NCI-H1417 (cell line): ENCODE data around the gene AXIN1.
"Not testable (repeated sequence)": the region's sequence is repeated elsewhere in the genome, so short reads cannot be mapped to it uniquely, and the experiment has no call there.

ENCODE experiments used
- DNase-seq, 3 experiments: peaks; one replicate each; lab custom pipeline; 2025; lab: John Stamatoyannopoulos, UW

Gene AXIN1

DNA sequence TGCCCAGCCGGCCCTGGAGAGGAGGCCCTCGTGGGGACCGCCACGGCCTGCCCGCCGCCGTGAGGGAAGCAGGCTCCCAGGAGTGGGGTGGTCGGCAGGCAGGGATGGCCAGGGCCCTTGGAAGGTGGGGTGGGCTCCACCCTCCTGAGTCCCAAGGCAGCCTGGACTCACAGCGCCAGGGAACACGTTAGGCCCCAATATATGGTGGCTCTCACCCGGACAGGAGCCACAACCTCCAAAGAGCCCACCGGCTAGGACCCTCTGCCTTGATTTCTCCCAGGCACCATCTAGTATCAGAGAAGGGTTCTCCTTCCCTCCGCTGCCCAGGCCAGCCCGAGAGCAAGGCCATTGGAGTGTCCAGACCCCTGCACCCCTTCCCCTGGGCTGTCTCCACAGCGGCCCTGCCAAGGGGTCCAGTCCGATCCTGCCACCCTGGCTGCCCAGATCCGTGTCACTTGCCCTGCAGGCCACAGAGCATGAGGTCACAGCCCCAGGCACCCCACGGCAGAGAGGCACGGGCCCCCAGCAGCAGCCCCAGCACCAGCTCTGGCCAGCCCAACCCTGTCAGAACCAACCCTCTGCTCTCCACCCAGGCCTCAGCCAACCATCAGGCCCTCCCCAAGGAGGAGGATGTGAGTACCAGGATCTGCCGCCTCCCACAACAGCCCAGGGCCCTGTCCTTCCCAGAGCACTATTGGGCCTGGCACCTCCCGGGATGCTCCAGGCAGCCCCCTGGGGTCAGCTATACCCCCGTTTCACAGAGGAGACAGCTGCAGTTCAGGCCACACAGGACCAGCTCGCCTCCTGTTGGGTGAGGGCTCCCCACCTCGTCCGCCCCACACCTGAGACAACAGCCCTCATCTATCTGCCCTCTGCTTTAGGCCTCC lies 1.1 kb upstream of the AXIN1 start:
- no peak for DNase-seq

- DNase-seq = peak in 2 of 3 experiments; percentile 32 to 36
Observed at GRCh38 chr16:351804-352520, 561 bp downstream of the AXIN1 start.

GRCh38 chr16:350203-350602 lies 2.3 kb downstream of the AXIN1 start:
- no peak for DNase-seq

- DNase-seq = no peak
Observed at GRCh38 chr16:349211-349610, 3.3 kb downstream of the AXIN1 start.

DNA sequence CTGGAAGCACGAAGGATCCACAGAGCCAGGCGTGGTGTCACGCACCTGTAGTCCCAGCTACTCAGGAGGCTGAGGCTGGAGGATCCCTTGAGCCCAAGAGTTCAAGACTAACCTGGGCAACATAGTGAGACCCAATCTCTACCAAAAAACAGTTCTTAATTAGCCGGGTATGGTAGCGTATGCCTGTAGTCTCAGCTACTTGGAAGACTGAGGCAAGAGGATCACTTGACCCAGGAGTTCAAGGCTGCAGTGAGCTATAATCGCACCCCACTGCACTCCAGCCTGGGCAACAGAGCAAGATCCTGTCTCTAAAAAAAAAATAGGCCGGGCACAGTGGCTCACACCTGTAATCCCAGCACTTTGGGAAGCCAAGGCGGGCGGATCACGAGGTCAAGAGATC lies 4.0 kb downstream of the AXIN1 start:
- DNase-seq = not testable (repeated sequence)

- no peak for DNase-seq
Observed at GRCh38 chr16:347203-347602, 5.3 kb downstream of the AXIN1 start.

DNA sequence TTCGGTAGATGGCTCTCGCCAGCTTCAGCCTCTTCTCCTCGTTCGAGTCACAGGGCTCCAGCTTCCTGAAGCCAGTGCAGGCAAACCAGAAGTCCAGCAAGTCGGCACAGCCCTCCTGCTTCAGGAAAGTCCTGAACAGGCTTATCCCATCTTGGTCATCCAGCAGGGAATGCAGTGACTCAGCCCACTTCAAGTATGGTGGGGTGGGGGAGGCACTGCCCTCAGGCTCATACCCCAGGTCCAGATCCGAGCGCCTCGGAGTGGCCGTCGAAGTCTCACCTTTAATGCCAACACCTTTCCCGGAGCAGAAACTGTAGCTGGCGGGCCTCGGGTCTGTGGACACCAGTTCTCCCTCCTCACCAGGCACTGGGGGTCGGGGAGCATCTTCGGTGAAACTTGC lies 5.9 kb downstream of the AXIN1 start:
- no peak for DNase-seq

- DNase-seq = no peak
Observed at GRCh38 chr16:345772-346171, 6.8 kb downstream of the AXIN1 start.

DNA sequence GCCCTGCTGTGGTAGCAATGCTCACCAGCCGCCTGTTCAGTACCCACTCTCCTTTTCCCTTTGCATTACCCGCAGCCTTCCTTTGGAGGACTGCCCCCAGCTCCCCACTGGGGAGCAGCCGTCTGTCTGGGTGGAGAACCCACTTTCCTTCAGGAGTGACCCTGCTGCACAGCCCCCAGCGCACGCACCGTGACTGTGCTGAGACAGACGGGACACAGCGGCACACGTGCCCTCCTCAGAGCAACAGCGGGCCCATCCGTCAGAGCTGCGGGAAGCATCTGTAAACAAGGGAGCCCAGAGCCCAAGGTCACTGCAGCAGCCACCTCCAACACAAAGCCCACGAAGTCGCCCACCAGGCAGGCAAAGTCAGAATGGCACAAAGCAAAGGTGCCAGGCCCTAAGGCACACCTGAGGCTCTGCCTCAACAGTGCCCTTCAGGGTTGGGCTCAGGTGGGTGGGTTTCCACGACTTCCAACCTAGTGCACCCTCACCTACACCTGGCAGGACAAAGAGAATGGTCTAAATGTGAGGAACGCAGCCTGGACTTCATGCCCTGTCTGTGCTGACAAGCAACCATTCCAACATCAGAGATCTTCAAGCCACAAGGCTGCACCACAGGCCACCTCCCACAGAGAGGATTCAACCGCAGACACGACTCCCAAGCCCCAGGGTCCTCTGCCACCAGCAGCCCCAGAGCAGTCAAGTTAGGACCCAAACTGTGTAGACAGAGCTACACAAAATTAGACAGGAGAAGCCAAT lies 9.9 kb downstream of the AXIN1 start:
- DNase-seq = no peak

DNA sequence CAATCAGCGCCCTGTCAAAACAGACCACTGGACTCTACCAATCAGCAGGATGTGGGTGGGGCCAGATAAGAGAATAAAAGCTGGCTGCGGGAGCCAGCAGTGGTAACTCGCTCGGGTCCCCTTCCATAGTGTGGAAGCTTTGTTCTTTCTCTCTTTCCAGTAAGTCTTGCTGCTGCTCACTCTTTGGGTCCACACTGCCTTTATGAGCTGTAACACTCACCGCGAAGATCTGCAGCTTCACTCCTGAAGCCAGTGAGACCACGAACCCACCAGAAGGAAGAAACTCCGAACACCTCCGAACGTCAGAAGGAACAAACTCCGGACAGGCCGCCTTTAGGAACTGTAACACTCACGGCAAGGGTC lies 10.6 kb downstream of the AXIN1 start:
- not testable (repeated sequence) for DNase-seq

GRCh38 chr16:341095-341973 lies 11.2 kb downstream of the AXIN1 start:
- not testable (repeated sequence) for DNase-seq

DNA sequence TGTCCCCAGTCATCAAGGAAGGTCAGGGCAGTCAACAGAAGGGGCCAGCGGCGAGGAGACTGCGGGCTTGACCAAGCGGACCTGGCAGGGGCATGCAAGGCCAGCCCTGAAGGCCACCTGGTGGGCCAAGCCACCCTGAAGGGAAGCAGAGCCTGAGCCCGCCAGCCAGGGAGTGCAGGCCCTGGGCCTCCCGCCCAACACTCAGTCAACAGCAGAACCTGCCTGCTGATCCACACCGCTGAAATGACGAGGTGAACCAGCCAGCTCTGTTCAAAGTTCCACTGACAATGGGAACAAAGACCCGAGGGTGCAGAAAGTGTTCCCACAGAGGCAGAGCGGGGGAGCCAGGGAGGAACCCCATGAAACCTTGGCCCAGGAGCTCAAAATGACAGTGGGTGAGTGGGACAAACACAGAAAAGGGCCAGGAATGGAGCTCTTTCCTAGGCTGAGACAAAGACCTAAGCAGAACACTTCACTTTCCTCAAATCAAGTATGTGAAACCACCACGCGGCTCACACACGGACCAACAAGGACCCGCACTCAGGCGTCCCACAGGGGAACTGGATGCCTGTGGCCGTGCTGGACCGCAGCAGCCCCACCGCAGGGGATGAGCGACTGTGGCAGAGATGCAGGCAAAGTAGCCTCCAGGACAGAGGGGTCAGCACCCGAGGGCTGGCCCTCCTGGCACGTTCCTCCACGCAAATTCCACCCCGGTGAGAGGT lies 12.0 kb downstream of the AXIN1 start:
- no peak for DNase-seq

GRCh38 chr16:339680-340079 lies 12.8 kb downstream of the AXIN1 start:
- no peak for DNase-seq

GRCh38 chr16:337975-338575 lies 14.4 kb downstream of the AXIN1 start:
- no peak for DNase-seq

- no peak for DNase-seq
Observed at GRCh38 chr16:337437-337836, 15.1 kb downstream of the AXIN1 start.

DNA sequence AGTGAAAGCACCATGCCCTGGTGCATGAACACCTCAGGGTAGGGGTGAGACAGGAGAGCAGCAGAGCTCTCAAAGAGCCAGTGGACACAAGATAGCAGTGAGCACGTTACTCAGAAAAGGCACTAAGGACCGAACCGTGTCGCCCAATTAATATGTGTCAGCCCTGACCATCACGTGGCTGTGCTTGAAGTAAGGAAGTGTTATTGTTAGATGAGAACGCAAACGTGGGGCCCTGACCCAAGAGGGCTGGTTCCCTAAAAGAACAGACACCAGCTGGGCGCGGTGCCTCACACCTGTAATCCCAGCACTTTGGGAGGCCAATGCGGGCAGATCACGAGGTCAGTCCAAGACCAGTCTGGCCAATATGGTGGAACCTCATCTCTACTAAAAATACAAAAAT lies 16.3 kb downstream of the AXIN1 start:
- DNase-seq = no peak

DNA sequence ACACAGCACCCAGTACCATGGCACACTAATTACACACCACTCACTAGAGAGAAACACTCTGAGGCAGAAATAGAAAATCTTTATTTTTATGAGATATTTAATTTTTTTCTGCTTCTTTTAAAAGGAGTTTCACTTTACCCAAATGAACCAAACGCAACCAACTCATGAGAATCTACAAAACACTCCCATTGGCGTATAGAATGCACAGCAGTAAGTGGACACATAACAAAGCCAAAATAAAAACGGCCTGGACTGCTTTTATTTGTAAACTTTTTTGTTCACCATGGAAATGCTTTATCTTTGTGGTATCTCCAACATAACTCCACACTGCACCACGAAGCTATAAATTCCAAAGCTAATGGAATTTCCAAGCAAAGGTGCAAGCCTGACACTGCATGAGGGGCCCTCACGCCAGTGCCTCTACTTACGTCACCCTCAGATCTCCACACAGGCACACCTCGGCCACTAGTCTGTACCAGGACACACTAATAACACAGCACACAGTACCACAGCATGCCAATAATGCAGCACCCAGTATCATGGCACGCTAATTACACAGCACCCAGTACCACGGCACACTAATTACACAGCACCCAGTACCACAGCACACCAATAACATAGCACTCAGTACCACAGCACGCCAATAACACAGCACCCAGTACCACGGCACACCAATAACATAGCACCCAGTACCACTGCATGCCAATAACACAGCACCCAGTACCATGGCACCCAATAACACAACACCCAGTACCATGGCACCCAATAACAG lies 17.5 kb downstream of the AXIN1 start:
- DNase-seq = not testable (repeated sequence)

GRCh38 chr16:334164-334832 lies 18.2 kb downstream of the AXIN1 start:
- DNase-seq = not testable (repeated sequence)

GRCh38 chr16:333406-334094 lies 19.0 kb downstream of the AXIN1 start:
- no peak for DNase-seq
